GM12878 (cell line): ENCODE results near the gene PTPRF.

Experiments used
- BCL3 ChIP-seq: IDR thresholded peaks from 2 replicates; pipeline ENCODE4 v1.6.1; 2011; ENCODE audit warnings: borderline replicate concordance, low read depth, mild to moderate bottlenecking, moderate library complexity, low read length; ENCODE audit not compliant: insufficient read depth, poor library complexity, severe bottlenecking
- BHLHE40 ChIP-seq, 2 experiments: fragments of 450-650 bp in 1 of 2; IDR thresholded peaks; 2 replicates each; pipeline ENCODE4 v1.6.1; 2011 to 2017; ENCODE audit warnings: low read depth in 2 of 2, borderline replicate concordance in 1 of 2, improper control_type of control experiment in 1 of 2, low read length in 1 of 2, mild to moderate bottlenecking in 1 of 2
- CTCF ChIP-seq, 3 experiments: IDR thresholded peaks in 2 of 3; conservative IDR thresholded peaks in 1 of 3; 2 replicates each; pipeline ENCODE4 v1.5.1; 2011; ENCODE audit warnings: low read depth in 3 of 3, low read length in 3 of 3, mild to moderate bottlenecking in 3 of 3, control low read depth in 2 of 3, moderate library complexity in 2 of 3, inconsistent platforms in 1 of 3, mixed read lengths in 1 of 3; ENCODE audit not compliant: control insufficient read depth in 2 of 3, insufficient read depth in 1 of 3; ENCODE audit errors: extremely low read depth in 1 of 3
- POLR2A ChIP-seq: IDR thresholded peaks from 2 replicates; pipeline ENCODE4 v1.6.1; 2011; ENCODE audit warnings: low read depth, mild to moderate bottlenecking, low read length
- REST ChIP-seq: IDR thresholded peaks from 2 replicates; pipeline ENCODE4 v1.6.1; 2012; ENCODE audit warnings: mild to moderate bottlenecking, low read depth, low read length
- STAT3 ChIP-seq: IDR thresholded peaks from 2 replicates; pipeline ENCODE4 v1.6.1; 2011; ENCODE audit warnings: low read depth, low read length, improper control_type of control experiment
- USF2 ChIP-seq: IDR thresholded peaks from 2 replicates; pipeline ENCODE4 v1.6.1; 2011; ENCODE audit warnings: low read depth, low read length, improper control_type of control experiment, borderline replicate concordance
- ZBTB33 ChIP-seq: fragments of 450-650 bp; IDR thresholded peaks from 2 replicates; pipeline ENCODE4 v1.6.1; 2017; ENCODE audit warnings: mild to moderate bottlenecking

GRCh38 chr1:43506233-43506632 is 24.4 kb upstream of the PTPRF start:
- no peak for TF ChIP-seq CTCF (IDR thresholded peaks at IDR 0.05 in 2 of 3, conservative IDR thresholded peaks at IDR 0.05 in 1 of 3; ENCODE audit: control insufficient read depth in 2 of 3, extremely low read depth in 1 of 3, insufficient read depth in 1 of 3, low read depth in 3 of 3, low read length in 3 of 3)
- no peak for TF ChIP-seq BHLHE40 (IDR thresholded peaks at IDR 0.05; ENCODE audit: borderline replicate concordance in 1 of 2, low read depth in 2 of 2, low read length in 1 of 2)
- no peak for TF ChIP-seq USF2
- TF ChIP-seq REST: no peak
- no peak for TF ChIP-seq BCL3
- TF ChIP-seq STAT3: no peak
- no peak for TF ChIP-seq POLR2A
- TF ChIP-seq ZBTB33: no peak
